ENCODE data around the gene BOC.

GRCh38 chr3:113218011-113218680, 6.8 kb downstream of the BOC start:
- TF ChIP-seq IRF1 (CRISPR knock-in tag; IDR thresholded peaks at IDR 0.05; ENCODE audit: low read depth) (no peak), ZBTB3 (CRISPR knock-in tag; IDR thresholded peaks at IDR 0.05; ENCODE audit: borderline replicate concordance, low read depth) (no peak), CTCF (CRISPR knock-in tag; IDR thresholded peaks at IDR 0.05) (no peak)

Data from HepG2 (cell line).